ENCODE results near the gene SGSM2.

Gene SGSM2

GRCh38 chr17:2398655-2399571 lies 61.6 kb downstream of the SGSM2 start:
- ATAC-seq (no peak), DNase-seq (peak; percentile 64)

- DNase-seq (peak; percentile 97), ATAC-seq (peak; percentile 69)
Observed at GRCh38 chr17:2399572-2400473, 62.5 kb downstream of the SGSM2 start.

- ATAC-seq (no peak), DNase-seq (peak; percentile 74)
Observed at GRCh38 chr17:2400474-2400866, 63.2 kb downstream of the SGSM2 start.

GRCh38 chr17:2400877-2401425 lies 63.6 kb downstream of the SGSM2 start, which contains the start of gene MNT:
MNT (minus strand) TSS chr17:2401060; CDS start chr17:2400712, 348 bp downstream.
- peak; percentile 42 for ATAC-seq
- peak; percentile 95 for DNase-seq

- peak; percentile 99 for DNase-seq
- peak; percentile 55 for ATAC-seq
Observed at GRCh38 chr17:2401426-2402221, 64.3 kb downstream of the SGSM2 start.

- ATAC-seq, result no peak
- DNase-seq, result no peak
Observed at GRCh38 chr17:2402544-2402943, 65.2 kb downstream of the SGSM2 start.

GRCh38 chr17:2403044-2403443 lies 65.7 kb downstream of the SGSM2 start:
- ATAC-seq (no peak), DNase-seq (no peak)

- ATAC-seq, result no peak
- no peak for DNase-seq
Observed at GRCh38 chr17:2405247-2405926, 68.1 kb downstream of the SGSM2 start.

- DNase-seq (no peak), ATAC-seq (no peak)
Observed at GRCh38 chr17:2406271-2406902, 69.1 kb downstream of the SGSM2 start.

GRCh38 chr17:2406903-2407790 lies 69.8 kb downstream of the SGSM2 start:
- peak; percentile 39 for DNase-seq
- ATAC-seq, result peak; percentile 45

- DNase-seq, result no peak
- no peak for ATAC-seq
Observed at GRCh38 chr17:2410951-2411350, 73.7 kb downstream of the SGSM2 start.

GRCh38 chr17:2412561-2413021 lies 75.3 kb downstream of the SGSM2 start:
- ATAC-seq, result no peak
- DNase-seq, result no peak

- DNase-seq (no peak), ATAC-seq (no peak)
Observed at GRCh38 chr17:2414446-2415064, 77.3 kb downstream of the SGSM2 start.

GRCh38 chr17:2415081-2415480 lies 77.8 kb downstream of the SGSM2 start:
- DNase-seq (no peak), ATAC-seq (no peak)

GRCh38 chr17:2416010-2416734 lies 78.9 kb downstream of the SGSM2 start:
- peak; percentile 90 for DNase-seq
- ATAC-seq, result peak; percentile 55

- DNase-seq, result no peak
- no peak for ATAC-seq
Observed at GRCh38 chr17:2418572-2418971, 81.3 kb downstream of the SGSM2 start.

- DNase-seq (no peak), ATAC-seq (no peak)
Observed at GRCh38 chr17:2419486-2419885, 82.2 kb downstream of the SGSM2 start.

GRCh38 chr17:2420176-2420575 lies 82.9 kb downstream of the SGSM2 start:
- DNase-seq (no peak), ATAC-seq (no peak)
